ENCODE measurements around the gene VCAN.
A peak's percentile ranks its signal among the peaks of the same experiment; 100 is the strongest.
"Not testable (repeated sequence)": the region's sequence is repeated elsewhere in the genome, so short reads cannot be mapped to it uniquely, and the experiment has no call there.

VCAN gene

GRCh38 chr5:83471405-83472212 lies at the start of gene VCAN:
Gene VCAN, plus strand, starts transcription at chr5:83471744. Its CDS starts 11,775 bp downstream, at chr5:83483519.
- no peak for DNase-seq

GRCh38 chr5:83422284-83422683 lies 49.3 kb upstream of the VCAN start:
- no peak for DNase-seq

GRCh38 chr5:83426855-83427254 lies 44.7 kb upstream of the VCAN start:
- DNase-seq: no peak

GRCh38 chr5:83428126-83428525 lies 43.4 kb upstream of the VCAN start:
- no peak for DNase-seq

GRCh38 chr5:83428890-83429289 lies 42.7 kb upstream of the VCAN start:
- DNase-seq: no peak

GRCh38 chr5:83430130-83431010 lies 41.2 kb upstream of the VCAN start:
- DNase-seq: peak; percentile 18 to 37

- DNase-seq: no peak
Observed at GRCh38 chr5:83433891-83434290, 37.7 kb upstream of the VCAN start.

GRCh38 chr5:83434946-83435345 lies 36.6 kb upstream of the VCAN start:
- no peak for DNase-seq

- DNase-seq: no peak
Observed at GRCh38 chr5:83436276-83436675, 35.3 kb upstream of the VCAN start.

- DNase-seq: not testable (repeated sequence)
Observed at GRCh38 chr5:83437697-83438096, 33.8 kb upstream of the VCAN start.

GRCh38 chr5:83440826-83441225 lies 30.7 kb upstream of the VCAN start:
- no peak for DNase-seq

GRCh38 chr5:83441747-83442146 lies 29.8 kb upstream of the VCAN start:
- no peak for DNase-seq

- DNase-seq: no peak
Observed at GRCh38 chr5:83443534-83443933, 28.0 kb upstream of the VCAN start.

- no peak for DNase-seq
Observed at GRCh38 chr5:83444445-83444844, 27.1 kb upstream of the VCAN start.

- DNase-seq: no peak
Observed at GRCh38 chr5:83446253-83446947, 25.1 kb upstream of the VCAN start.

- no peak for DNase-seq
Observed at GRCh38 chr5:83447533-83447932, 24.0 kb upstream of the VCAN start.

GRCh38 chr5:83450183-83450966 lies 21.2 kb upstream of the VCAN start:
- DNase-seq: no peak

GRCh38 chr5:83450967-83451248 lies 20.6 kb upstream of the VCAN start:
- no peak for DNase-seq

- no peak for DNase-seq
Observed at GRCh38 chr5:83451955-83452354, 19.6 kb upstream of the VCAN start.

- DNase-seq: no peak
Observed at GRCh38 chr5:83453937-83454336, 17.6 kb upstream of the VCAN start.

- DNase-seq: no peak
Observed at GRCh38 chr5:83464261-83464660, 7.3 kb upstream of the VCAN start.

GRCh38 chr5:83467371-83468035 lies 4.0 kb upstream of the VCAN start:
- DNase-seq: no peak
